Keratinocyte (primary cell): ENCODE data around the gene LONP2.

Source experiments
- EZH2 ChIP-seq: IDR thresholded peaks from one replicate; pipeline ENCODE4 v1.6.1; 2012; ENCODE audit warnings: inconsistent platforms, mild to moderate bottlenecking, low read length, moderate library complexity
- TF ChIP-seq, protein P1 (sequence below), 3 experiments: IDR thresholded peaks in 1 of 3; conservative IDR thresholded peaks in 1 of 3; optimal IDR thresholded peaks in 1 of 3; 2 replicates in 2 of 3; 3 replicates in 1 of 3; pipeline versions ENCODE3 to v1.5.1; 2011; ENCODE audit warnings: low read length in 3 of 3, mild to moderate bottlenecking in 3 of 3, moderate library complexity in 2 of 3, control low read depth in 1 of 3, inconsistent platforms in 1 of 3; ENCODE audit not compliant: insufficient read depth in 2 of 3; ENCODE audit errors: extremely low read depth in 1 of 3

DNA sequence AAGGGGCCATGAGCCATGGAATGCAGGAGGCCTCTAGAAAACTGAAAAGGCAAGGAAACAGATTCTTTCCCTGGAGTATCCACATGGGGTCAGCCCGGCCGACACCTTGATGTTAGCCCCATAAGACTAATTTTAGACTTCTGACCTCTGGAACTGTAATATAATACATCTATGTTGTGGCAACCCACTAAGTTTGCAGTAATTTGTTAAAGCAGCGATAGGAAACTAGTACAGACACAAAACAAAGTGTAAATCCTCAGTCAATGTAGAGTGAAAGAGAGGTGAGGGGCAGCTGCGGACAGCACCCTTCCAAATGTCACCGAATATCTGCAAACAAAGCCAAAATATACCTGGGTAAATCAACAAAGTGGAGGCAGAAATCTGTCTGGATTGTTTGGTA is 148.3 kb downstream of the LONP2 start:
- TF ChIP-seq, protein P1, sequence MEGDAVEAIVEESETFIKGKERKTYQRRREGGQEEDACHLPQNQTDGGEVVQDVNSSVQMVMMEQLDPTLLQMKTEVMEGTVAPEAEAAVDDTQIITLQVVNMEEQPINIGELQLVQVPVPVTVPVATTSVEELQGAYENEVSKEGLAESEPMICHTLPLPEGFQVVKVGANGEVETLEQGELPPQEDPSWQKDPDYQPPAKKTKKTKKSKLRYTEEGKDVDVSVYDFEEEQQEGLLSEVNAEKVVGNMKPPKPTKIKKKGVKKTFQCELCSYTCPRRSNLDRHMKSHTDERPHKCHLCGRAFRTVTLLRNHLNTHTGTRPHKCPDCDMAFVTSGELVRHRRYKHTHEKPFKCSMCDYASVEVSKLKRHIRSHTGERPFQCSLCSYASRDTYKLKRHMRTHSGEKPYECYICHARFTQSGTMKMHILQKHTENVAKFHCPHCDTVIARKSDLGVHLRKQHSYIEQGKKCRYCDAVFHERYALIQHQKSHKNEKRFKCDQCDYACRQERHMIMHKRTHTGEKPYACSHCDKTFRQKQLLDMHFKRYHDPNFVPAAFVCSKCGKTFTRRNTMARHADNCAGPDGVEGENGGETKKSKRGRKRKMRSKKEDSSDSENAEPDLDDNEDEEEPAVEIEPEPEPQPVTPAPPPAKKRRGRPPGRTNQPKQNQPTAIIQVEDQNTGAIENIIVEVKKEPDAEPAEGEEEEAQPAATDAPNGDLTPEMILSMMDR (optimal IDR thresholded peaks at IDR 0.05 in 1 of 3, IDR thresholded peaks at IDR 0.05 in 1 of 3, conservative IDR thresholded peaks at IDR 0.05 in 1 of 3; ENCODE audit: extremely low read depth in 1 of 3, insufficient read depth in 2 of 3, low read length in 3 of 3): no peak
- TF ChIP-seq EZH2: no peak
